Progenitor cell of endocrine pancreas (in vitro differentiated cells): Measurements from ENCODE around the gene CCDC28A. TPM values are rescaled to one million over a fixed set of nuclear protein-coding genes. Genes with fewer than 3 reads are reported as not detected.

Experiments used
- DNase-seq: peaks from one replicate; pipeline ENCODE4 v3.0.0; 2021; ENCODE audit warnings: low spot score; ENCODE audit not compliant: unreplicated experiment
- H3K27ac Mint-ChIP-seq: 2 replicates; pipeline ENCODE4 v1.8.0; 2021; ENCODE audit warnings: mild to moderate bottlenecking, moderate library complexity, mixed read lengths
- H3K27me3 Mint-ChIP-seq: 2 replicates; pipeline ENCODE4 v1.8.0; 2021; ENCODE audit warnings: mixed read lengths
- H3K36me3 Mint-ChIP-seq: 2 replicates; pipeline ENCODE4 v1.8.0; 2022; ENCODE audit warnings: mixed read lengths; ENCODE audit not compliant: insufficient read depth
- H3K4me1 Mint-ChIP-seq: 2 replicates; pipeline ENCODE4 v1.8.0; 2021; ENCODE audit warnings: low read depth, mixed read lengths
- H3K4me3 Mint-ChIP-seq: 2 replicates; pipeline ENCODE4 v1.8.0; 2021; ENCODE audit warnings: low read depth, mild to moderate bottlenecking, moderate library complexity, mixed read lengths
- H3K9me3 Mint-ChIP-seq: 2 replicates; pipeline ENCODE4 v1.8.0; 2021; ENCODE audit warnings: low read depth, mixed read lengths
- CTCF ChIP-seq: fragments of 200-600 bp; sonication (generic); IDR thresholded peaks from one replicate; pipeline ENCODE4 v1.5.0; 2021; ENCODE audit warnings: antibody characterized with exemption, mild to moderate bottlenecking; ENCODE audit not compliant: unreplicated experiment
- long read RNA-seq: library from polyadenylated mRNA; unstranded; transcript quantifications from one replicate; pipeline ENCODE4 v2.0.0, GENCODE V29; 2020
- total RNA-seq: library from RNA; stranded (reverse); gene quantifications from 2 replicates; pipeline ENCODE4 v1.2.1, GENCODE V29; 2021

Gene CCDC28A
- total RNA-seq = 9.4 TPM in 2 replicates
- long read RNA-seq, transcript CCDC28A-202 (6 exons, 1,505 nt) = major isoform, 19 of 21 reads
- long read RNA-seq, partial matches to known transcripts = 1 of 21 reads
- long read RNA-seq, other reads (novel, unspliced or antisense) = 1 of 21 reads

- H3K4me1 Mint-ChIP-seq = peaks cover 10% of the 10 kb centered on the region
These were observed at the start of gene CCDC28A for GRCh38 chr6:138773177-138774091. TSS of gene CCDC28A (plus strand) at chr6:138773769. CDS start at chr6:138776121, 2,352 bp downstream.

DNA sequence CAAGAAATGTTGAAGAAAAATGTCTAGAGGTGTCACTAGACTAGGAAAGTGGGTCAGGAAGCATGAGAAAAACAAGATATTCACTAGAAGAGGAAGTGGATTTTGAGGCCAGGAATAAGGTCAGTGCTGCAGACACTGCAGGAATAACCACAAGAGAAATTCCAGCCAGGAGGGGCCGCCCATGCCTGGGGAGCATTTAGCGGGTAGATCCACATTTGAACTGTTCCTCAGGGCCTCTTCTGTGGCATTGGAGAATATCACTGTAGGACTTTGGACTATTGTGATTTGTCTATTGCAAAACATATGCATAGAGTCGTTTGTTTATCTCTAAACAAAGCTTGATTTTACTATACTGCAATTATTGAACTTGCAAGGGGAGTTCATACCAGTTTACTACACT, 49.6 kb upstream of the CCDC28A start:
- Mint-ChIP-seq H3K4me1 (peaks cover 8% of the 10 kb centered on the region), H3K27me3 (no peaks in the 10 kb centered on the region), H3K36me3 (no peaks in the 10 kb centered on the region), H3K9me3 (no peaks in the 10 kb centered on the region), H3K4me3 (no peak overlapping the region), H3K27ac (peak overlapping the region; percentile 33)
- no peak for DNase-seq
- TF ChIP-seq CTCF = no peak

More at GRCh38 chr6:138773177-138774091, at the start of gene CCDC28A:
- DNase-seq = peak; percentile 80
- Mint-ChIP-seq H3K27ac (peak within 1 kb of the TSS; percentile 99), H3K4me3 (peak within 1 kb of the TSS; percentile 99), H3K36me3 (no peaks in the 10 kb centered on the region), H3K9me3 (no peaks in the 10 kb centered on the region), H3K27me3 (no peaks in the 10 kb centered on the region)
- no peak for TF ChIP-seq CTCF

- no peak for TF ChIP-seq CTCF
- DNase-seq = no peak
- Mint-ChIP-seq H3K4me1 (peaks cover 8% of the 10 kb centered on the region), H3K27ac (no peak overlapping the region), H3K36me3 (no peaks in the 10 kb centered on the region), H3K4me3 (no peak overlapping the region), H3K27me3 (no peaks in the 10 kb centered on the region), H3K9me3 (peaks cover 2% of the 10 kb centered on the region)
These were observed 47.4 kb upstream of the CCDC28A start for GRCh38 chr6:138726066-138726756.

- Mint-ChIP-seq H3K4me1 (peaks cover 8% of the 10 kb centered on the region), H3K27ac (no peak overlapping the region), H3K27me3 (no peaks in the 10 kb centered on the region), H3K4me3 (no peak overlapping the region), H3K9me3 (peaks cover 2% of the 10 kb centered on the region), H3K36me3 (peaks cover 2% of the 10 kb centered on the region)
- no peak for TF ChIP-seq CTCF
- DNase-seq = no peak
These were observed 46.8 kb upstream of the CCDC28A start for GRCh38 chr6:138726757-138727097.

GRCh38 chr6:138727182-138727581, 46.4 kb upstream of the CCDC28A start:
- Mint-ChIP-seq H3K4me1 (peaks cover 8% of the 10 kb centered on the region), H3K36me3 (peaks cover 2% of the 10 kb centered on the region), H3K9me3 (peaks cover 2% of the 10 kb centered on the region), H3K27ac (no peak overlapping the region), H3K27me3 (no peaks in the 10 kb centered on the region), H3K4me3 (no peak overlapping the region)
- DNase-seq = no peak
- TF ChIP-seq CTCF = no peak
